GM20000 (cell line): ENCODE measurements around the gene CLMN.

Source experiments
- DNase-seq: peaks from one replicate; pipeline ENCODE4 v3.0.0; 2012; ENCODE audit warnings: low spot score
- TF ChIP-seq, protein P1 (sequence below): IDR thresholded peaks from 2 replicates; pipeline ENCODE4 v1.5.1; 2012; ENCODE audit warnings: mild to moderate bottlenecking, control low read depth; ENCODE audit errors: extremely low read depth, missing control alignments

Gene CLMN

DNA sequence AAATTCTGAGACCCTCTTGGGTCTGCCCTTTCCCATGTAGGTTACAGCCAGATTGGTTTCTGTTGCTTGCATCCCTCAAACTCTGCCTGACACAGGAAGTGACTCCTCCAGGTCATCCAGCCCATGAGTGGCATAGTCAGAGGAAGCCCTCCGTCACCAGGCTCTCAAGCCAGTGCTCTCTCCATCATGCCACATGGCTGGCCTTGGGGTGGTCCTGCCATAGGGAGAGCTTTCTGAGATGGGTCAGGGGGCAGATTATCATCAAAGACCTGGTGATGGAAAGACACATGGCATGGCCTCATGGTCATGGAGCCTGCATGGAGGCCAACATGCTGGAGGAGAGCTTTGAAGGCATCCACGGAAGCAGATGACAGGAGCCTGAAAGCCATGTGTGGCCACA, 15.4 kb upstream of the CLMN start:
- DNase-seq = no peak
- TF ChIP-seq, protein P1, sequence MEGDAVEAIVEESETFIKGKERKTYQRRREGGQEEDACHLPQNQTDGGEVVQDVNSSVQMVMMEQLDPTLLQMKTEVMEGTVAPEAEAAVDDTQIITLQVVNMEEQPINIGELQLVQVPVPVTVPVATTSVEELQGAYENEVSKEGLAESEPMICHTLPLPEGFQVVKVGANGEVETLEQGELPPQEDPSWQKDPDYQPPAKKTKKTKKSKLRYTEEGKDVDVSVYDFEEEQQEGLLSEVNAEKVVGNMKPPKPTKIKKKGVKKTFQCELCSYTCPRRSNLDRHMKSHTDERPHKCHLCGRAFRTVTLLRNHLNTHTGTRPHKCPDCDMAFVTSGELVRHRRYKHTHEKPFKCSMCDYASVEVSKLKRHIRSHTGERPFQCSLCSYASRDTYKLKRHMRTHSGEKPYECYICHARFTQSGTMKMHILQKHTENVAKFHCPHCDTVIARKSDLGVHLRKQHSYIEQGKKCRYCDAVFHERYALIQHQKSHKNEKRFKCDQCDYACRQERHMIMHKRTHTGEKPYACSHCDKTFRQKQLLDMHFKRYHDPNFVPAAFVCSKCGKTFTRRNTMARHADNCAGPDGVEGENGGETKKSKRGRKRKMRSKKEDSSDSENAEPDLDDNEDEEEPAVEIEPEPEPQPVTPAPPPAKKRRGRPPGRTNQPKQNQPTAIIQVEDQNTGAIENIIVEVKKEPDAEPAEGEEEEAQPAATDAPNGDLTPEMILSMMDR = no peak

DNA sequence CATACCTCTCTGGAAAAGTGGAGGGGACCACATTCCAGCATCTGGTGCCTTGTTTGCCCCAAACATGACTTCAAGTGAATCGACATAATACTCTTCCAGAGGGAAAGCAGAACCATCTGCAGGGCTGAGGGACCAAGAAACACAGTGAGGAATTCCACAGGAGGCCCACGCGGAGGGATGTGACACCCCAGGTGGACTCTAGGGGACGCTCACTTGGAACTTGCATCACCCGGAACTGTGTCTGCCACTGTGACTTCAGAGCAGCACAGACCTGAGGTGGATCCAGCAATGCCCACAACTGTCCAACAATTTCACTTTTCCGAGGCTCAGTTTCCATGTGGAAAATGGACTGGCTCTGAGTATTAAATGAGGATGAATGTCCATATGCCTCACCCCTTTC, 14.3 kb upstream of the CLMN start:
- TF ChIP-seq, protein P1 = no peak
- DNase-seq = no peak

DNA sequence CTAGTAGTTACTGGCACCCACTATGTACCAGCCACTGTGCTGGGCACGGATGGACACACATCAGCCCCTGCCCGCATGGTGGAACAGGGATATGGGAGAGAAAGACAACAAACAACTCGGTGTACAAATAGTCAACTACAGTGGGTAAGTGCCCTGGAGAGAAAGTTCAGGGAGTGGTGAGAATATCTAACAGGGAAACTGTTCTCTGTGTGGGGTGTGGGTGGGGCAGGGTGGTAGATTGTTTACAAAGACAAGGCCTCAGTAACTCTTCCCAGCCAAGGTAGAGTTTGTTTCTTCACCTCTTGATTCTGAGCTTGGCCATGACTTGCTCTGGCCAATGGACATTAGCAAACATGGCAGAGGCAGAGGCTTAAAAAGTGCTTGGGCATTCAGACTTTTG, 12.9 kb upstream of the CLMN start:
- DNase-seq = no peak
- TF ChIP-seq, protein P1 = no peak

DNA sequence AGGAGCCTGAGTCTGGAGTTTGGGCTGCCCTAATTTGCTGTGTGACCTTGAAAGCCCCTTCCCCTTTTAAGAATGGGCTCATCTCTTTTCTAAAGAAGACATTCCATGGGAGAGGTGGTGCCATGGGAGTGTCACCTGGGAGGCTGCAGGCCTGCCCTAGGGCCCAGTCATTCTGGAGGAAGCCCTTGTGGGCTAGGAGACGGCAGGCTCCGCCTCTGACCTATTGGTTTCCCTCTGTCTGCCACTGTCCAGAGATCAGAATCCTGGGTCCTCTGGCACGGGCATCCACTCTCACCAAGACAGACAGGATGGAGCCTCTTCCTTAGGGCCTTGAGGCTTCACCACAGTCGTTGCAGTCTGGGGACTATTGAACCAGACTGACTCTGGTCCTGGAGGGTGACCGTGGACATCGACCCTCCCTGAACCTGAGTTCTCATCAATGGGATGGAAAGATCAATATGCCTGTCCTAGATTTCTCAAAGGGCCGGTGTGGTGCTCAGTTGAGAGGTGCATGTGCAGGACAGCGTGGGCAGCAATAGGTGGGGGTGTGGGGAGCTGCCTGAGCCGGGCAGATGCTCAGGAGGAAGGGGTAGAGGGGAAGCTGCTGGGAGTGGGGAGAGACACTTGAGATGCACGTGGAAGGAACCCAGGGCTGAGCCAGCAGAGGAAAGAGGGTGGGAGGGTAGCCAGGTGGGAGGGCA, 12.2 kb upstream of the CLMN start:
- TF ChIP-seq, protein P1 = no peak
- no peak for DNase-seq

DNA sequence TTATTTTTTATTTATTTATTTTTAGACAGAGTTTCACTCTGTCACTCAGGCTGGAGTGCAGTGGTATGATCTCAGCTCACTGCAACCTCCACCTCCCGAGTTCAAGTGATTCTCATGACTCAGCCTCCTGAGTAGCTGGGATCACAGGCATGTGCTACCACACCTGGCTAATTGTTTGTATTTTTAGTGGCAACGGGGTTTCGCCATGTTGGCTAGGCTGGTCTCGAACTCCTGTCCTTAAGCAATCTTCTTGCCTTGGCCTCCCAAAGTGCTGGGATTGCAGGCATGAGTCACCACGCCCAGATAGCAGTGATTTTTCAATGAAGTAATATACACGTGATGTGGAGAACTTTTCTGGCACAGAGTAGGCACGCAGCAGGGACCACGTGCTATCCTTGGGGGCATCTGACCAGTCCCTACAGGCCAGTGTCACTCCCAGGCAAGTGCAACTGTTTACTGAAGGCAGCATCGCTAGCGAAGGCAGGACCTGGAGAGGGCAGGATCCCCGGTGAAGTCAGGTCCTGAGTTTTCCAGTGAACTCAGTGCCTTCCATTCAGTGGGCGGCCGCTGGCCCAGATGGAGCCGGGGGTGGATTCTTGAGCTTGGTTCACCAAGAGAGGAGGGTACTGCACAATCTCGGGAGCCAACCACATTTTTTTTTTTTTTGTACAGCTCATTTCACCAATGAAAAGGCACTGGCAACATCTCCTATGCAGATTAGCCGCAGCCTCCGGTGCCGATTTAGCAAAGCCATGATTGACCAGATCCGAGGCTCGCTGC, 11.1 kb upstream of the CLMN start:
- TF ChIP-seq, protein P1 = no peak
- no peak for DNase-seq

DNA sequence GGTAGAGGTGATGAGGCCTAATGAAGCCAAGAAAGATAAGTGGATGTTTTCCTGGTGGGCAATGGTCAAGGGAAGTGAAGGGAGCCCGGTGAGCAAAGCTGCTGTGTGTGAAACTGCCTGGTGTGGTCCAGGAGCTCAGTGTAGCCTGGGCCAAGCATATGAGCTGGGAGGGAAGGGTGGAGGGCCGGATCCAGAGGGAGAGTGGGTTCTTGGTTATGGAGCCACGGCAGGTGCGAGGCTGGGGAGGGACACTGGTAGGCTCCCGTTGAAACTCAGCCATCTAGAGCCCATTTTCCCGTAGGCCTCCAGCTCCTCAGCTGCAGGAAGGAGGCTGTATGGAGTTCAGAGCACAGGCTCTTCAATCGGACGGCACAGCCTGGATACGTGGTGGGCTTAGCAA, 10.2 kb upstream of the CLMN start:
- TF ChIP-seq, protein P1 = no peak
- no peak for DNase-seq

DNA sequence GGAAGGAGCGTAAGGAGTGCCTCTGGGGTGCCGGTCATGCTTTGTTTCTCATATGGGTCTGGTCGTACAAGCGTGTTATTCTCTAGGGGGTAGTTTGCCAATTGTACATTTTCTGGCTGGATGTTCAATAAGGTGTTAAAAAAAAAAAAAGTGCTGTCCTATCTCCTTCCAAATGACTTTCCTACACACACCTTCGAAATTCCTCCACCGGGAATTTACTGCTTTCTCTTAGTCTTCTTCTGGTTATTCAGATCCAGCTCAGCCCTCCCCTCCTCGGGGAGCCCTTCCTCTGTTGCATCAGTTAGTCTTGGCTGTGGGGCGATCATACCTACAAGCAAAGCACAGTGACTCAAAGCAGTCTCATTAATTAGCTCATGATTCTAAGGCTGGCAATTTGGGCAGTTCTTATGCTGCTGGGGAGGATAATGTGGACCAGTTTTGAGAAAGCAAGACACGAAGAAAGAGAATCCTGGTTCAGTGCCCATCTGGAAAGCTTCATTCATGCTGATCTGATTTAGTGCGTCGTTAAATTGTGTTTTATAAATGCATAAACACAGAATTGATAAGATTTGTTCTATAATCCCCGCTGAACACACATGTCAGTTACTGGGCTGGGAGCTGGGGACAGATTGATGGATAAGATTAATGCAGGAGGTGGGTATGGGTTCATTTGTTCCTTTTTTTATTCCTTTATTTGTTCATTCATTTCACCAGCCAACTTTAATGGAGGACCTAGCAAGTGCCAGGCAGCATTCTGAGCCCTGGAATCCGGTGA, 9.2 kb upstream of the CLMN start:
- no peak for DNase-seq
- TF ChIP-seq, protein P1 = no peak
